K562 (cell line): Measurements from ENCODE around the gene ZNF138. TPM values are rescaled to one million over a fixed set of nuclear protein-coding genes. Genes with fewer than 3 reads are reported as not detected.

Experiments
- ATAC-seq: fragments of 200-7000 bp; cut with Tn5 transposase; 3 replicates; pipeline ENCODE4 v1.9.1; 2020; ENCODE audit warnings: moderate library complexity
- BruUV-seq: library from RNA; stranded (reverse); fragments of 400-500 nt; replicated peaks from 2 replicates; lab custom pipeline; 2021; lab: Mats Ljungman, UMichigan
- CTCF ChIA-PET: fragments of 300-600 bp; formaldehyde crosslinking; extraction: SDS; loops from one replicate; lab custom pipeline; 2021; ENCODE audit warnings: low intra/inter-chr PET ratio; lab: Yijun Ruan, JAX
- POLR2A ChIA-PET: fragments of 300-600, 350-650 bp; sonication (Branson Sonifier 250); formaldehyde crosslinking; extraction: SDS; loops from one replicate; lab custom pipeline; 2021; ENCODE audit warnings: antibody characterized with exemption, inconsistent platforms; lab: Yijun Ruan, JAX
- DNase-seq, 4 experiments: peaks; one replicate each; pipeline versions ENCODE4 v3.0.0 to v3.0.0-alpha.2; 2011 to 2018; ENCODE audit warnings: low spot score in 3 of 4, mixed read lengths in 3 of 4; ENCODE audit errors: extremely low read depth in 1 of 4
- FAIRE-seq: peaks from 2 replicates; lab custom pipeline; 2011; peaks lifted over from hg19 to GRCh38; lab: Jason Lieb, UNC
- H2AFZ ChIP-seq: 2 replicates; pipeline ENCODE4 v1.6.0; 2011; ENCODE audit warnings: low read depth, low read length, control low read depth, inconsistent platforms
- H3K27ac ChIP-seq: fragments of 200-600 bp; 3 replicates; pipeline ENCODE4 v1.8.0; 2011; ENCODE audit warnings: low read depth, mild to moderate bottlenecking, control low read depth, inconsistent platforms, low read length, moderate library complexity, mixed read lengths; ENCODE audit errors: extremely low read depth
- H3K27me3 ChIP-seq, 2 experiments: fragments of 300-600 bp in 1 of 2; 2 replicates in 1 of 2; 3 replicates in 1 of 2; pipeline versions ENCODE4 v1.6.0 to v1.8.0; 2011; ENCODE audit warnings: inconsistent platforms in 2 of 2, low read length in 2 of 2, mild to moderate bottlenecking in 1 of 2, mixed read lengths in 1 of 2, moderate library complexity in 1 of 2; ENCODE audit not compliant: control insufficient read depth in 2 of 2, insufficient read depth in 2 of 2
- H3K36me3 ChIP-seq: fragments of 300-600 bp; 3 replicates; pipeline ENCODE4 v1.8.0; 2011; ENCODE audit warnings: mild to moderate bottlenecking, low read length, inconsistent platforms; ENCODE audit not compliant: control insufficient read depth, insufficient read depth
- H3K4me1 ChIP-seq, 2 experiments: fragments of 200-600 bp in 1 of 2; replicated peaks in 1 of 2; 2 replicates in 1 of 2; 3 replicates in 1 of 2; pipeline versions ENCODE4 v1.5.1 to v1.8.0; 2011; ENCODE audit warnings: inconsistent platforms in 2 of 2, low read length in 2 of 2, mild to moderate bottlenecking in 1 of 2, mixed read lengths in 1 of 2, moderate library complexity in 1 of 2; ENCODE audit not compliant: control insufficient read depth in 2 of 2, insufficient read depth in 2 of 2
- H3K4me2 ChIP-seq: 2 replicates; pipeline ENCODE4 v1.6.1; 2011; ENCODE audit warnings: low read length, control low read depth, inconsistent platforms, mixed read lengths; ENCODE audit not compliant: insufficient read depth
- H3K4me3 ChIP-seq: fragments of 200-600 bp; sonication (generic), shearing (Covaris generic); 2 replicates; pipeline ENCODE4 v1.5.1; 2016; ENCODE audit warnings: control low read depth, inconsistent platforms
- H3K79me2 ChIP-seq: fragments of 200-600 bp; 3 replicates; pipeline ENCODE4 v1.8.0; 2011; ENCODE audit warnings: low read length, inconsistent platforms; ENCODE audit not compliant: control insufficient read depth, insufficient read depth
- H3K9ac ChIP-seq, 2 experiments: 2 replicates each; pipeline versions ENCODE4 v1.6.0 to v1.6.1; 2011; ENCODE audit warnings: low read depth in 2 of 2, low read length in 2 of 2, control low read depth in 1 of 2, inconsistent platforms in 1 of 2, mild to moderate bottlenecking in 1 of 2, mixed read lengths in 1 of 2; ENCODE audit not compliant: insufficient read depth in 1 of 2
- H3K9me1 ChIP-seq: one replicate; pipeline ENCODE4 v1.6.0; 2011; ENCODE audit warnings: inconsistent platforms, mild to moderate bottlenecking, low read length, moderate library complexity; ENCODE audit not compliant: control insufficient read depth, insufficient read depth
- H3K9me3 ChIP-seq: replicated peaks from 2 replicates; pipeline ENCODE4 v1.5.1; 2011; ENCODE audit warnings: low read depth, low read length, inconsistent platforms; ENCODE audit not compliant: control insufficient read depth, insufficient read depth
- H4K20me1 ChIP-seq: replicated peaks from 2 replicates; pipeline ENCODE4 v1.6.1; 2011; ENCODE audit warnings: low read length, inconsistent platforms, mixed read lengths; ENCODE audit not compliant: control insufficient read depth, insufficient read depth
- CEBPB ChIP-seq: fragments of 450-650 bp; IDR thresholded peaks from 2 replicates; pipeline ENCODE4 v1.6.1; 2016; ENCODE audit warnings: missing genetic modification characterization, missing compliant biosample characterization
- ELK1 ChIP-seq: sonication (generic); formaldehyde crosslinking; IDR thresholded peaks from 2 replicates; pipeline ENCODE4 v1.8.1; 2022; ENCODE audit warnings: missing genetic modification reagents
- FOSL1 ChIP-seq: fragments of 200-800 bp; sonication (Bioruptor generic); conservative IDR thresholded peaks from 2 replicates; pipeline ENCODE4 v1.6.1; 2016; ENCODE audit warnings: missing genetic modification characterization, missing compliant biosample characterization
- IRF9 ChIP-seq: fragments of 450-650 bp; IDR thresholded peaks from 2 replicates; pipeline ENCODE4 v1.6.1; 2016; ENCODE audit warnings: missing biosample characterization, missing genetic modification characterization
- JUNB ChIP-seq: fragments of 450-650 bp; formaldehyde crosslinking; conservative IDR thresholded peaks from 2 replicates; pipeline ENCODE4 v1.4.0; 2020; ENCODE audit warnings: mild to moderate bottlenecking
- JUND ChIP-seq, 2 experiments: IDR thresholded peaks; 2 replicates in 1 of 2; 3 replicates in 1 of 2; pipeline ENCODE4 v1.6.1; 2011; ENCODE audit warnings: borderline replicate concordance in 2 of 2, low read depth in 2 of 2, low read length in 2 of 2, improper control_type of control experiment in 1 of 2, missing biosample characterization in 1 of 2, missing genetic modification characterization in 1 of 2, missing genetic modification reagents in 1 of 2
- L3MBTL2 ChIP-seq: fragments of 450-650 bp; IDR thresholded peaks from 2 replicates; pipeline ENCODE4 v1.6.1; 2016; ENCODE audit warnings: mild to moderate bottlenecking, moderate library complexity
- MTA2 ChIP-seq: fragments of 450-650 bp; IDR thresholded peaks from 2 replicates; pipeline ENCODE4 v1.6.1; 2016; ENCODE audit warnings: low read depth
- SMARCA4 ChIP-seq: fragments of 450-650 bp; IDR thresholded peaks from 2 replicates; pipeline ENCODE4 v1.6.1; 2016
- SMARCE1 ChIP-seq: fragments of 450-650 bp; IDR thresholded peaks from 2 replicates; pipeline ENCODE4 v1.7.1; 2016; ENCODE audit warnings: mild to moderate bottlenecking
- TRIM24 ChIP-seq, 2 experiments: fragments of 450-650 bp; IDR thresholded peaks; 2 replicates each; pipeline ENCODE4 v1.6.1; 2016
- WGBS: fragments of 100-300 bp; shearing (Covaris generic); methylation state at CpG from one replicate; pipeline ENCODE4 v1.1.6; 2016; ENCODE audit warnings: low coverage, mixed read lengths; ENCODE audit not compliant: insufficient coverage; ENCODE audit errors: missing lambda C conversion rate; 5-methylcytosine and 5-hydroxymethylcytosine counted together
- in situ Hi-C: fragments of 300-500 bp; cut with MboI; formaldehyde crosslinking; loops from 4 replicates; pipeline ENCODE4 v1.15.0; 2018; ENCODE audit warnings: inconsistent platforms, mixed read lengths
- intact Hi-C: fragments of 100-400 bp; cut with micrococcal nuclease; formaldehyde crosslinking; loops from 2 replicates; pipeline ENCODE4 v1.14.2; 2022
- polyA plus RNA-seq, 8 experiments: library from polyadenylated mRNA; depleted of rRNA in 4 of 8; stranded (reverse) in 5 of 8; unstranded in 3 of 8; fragments of >200 nt; fragmentation: Nextera tagmentation in 2 of 8; fragmentation: Illumina TruSeq in 1 of 8; extraction: Ambion mirVana in 2 of 8; extraction: Trizol in 1 of 8; gene quantifications; 2 replicates each; pipeline versions ENCODE4 v1.2.1 to v1.2.3, GENCODE V29; 2011 to 2014; ENCODE audit warnings: inconsistent platforms in 1 of 8, missing spikeins in 1 of 8
- total RNA-seq, 7 experiments: library from RNA; depleted of rRNA in 6 of 7; stranded (reverse); fragments of >200 nt in 6 of 7; fragmentation: Illumina TruSeq in 2 of 7; extraction: Trizol in 2 of 7; gene quantifications; 2 replicates each; pipeline versions ENCODE4 v1.2.1 to v1.2.3, GENCODE V29; 2011 to 2021; ENCODE audit warnings: low replicate concordance in 1 of 7

ZNF138 gene
- total and polyA plus RNA-seq, 9 of the 15 experiments (the other 6 are each of a cell fraction or from before 2014, with no cell fraction given): 14.6 to 34.9 (median 22.6) TPM

- DNase-seq (no peak), FAIRE-seq (no peak), ATAC-seq (peak; percentile 56)
- Histone ChIP-seq H3K36me3 (no peaks in the 10 kb centered on the region), H3K4me1 (peaks cover 0 to 3% of the 10 kb centered on the region in 2 experiments; a peak in 2 of 5 replicates), H3K79me2 (no peaks in the 10 kb centered on the region), H4K20me1 (no peaks in the 10 kb centered on the region), H3K9me3 (peaks cover 2% of the 10 kb centered on the region; the same call in 1 of the 2 replicates), H3K9ac (no peak overlapping the region), H3K9me1 (no peaks in the 10 kb centered on the region), H3K4me3 (no peak overlapping the region), H3K27me3 (no peaks in the 10 kb centered on the region), H2AFZ (peak overlapping the region; percentile 51), H3K27ac (no peak overlapping the region), H3K4me2 (no peak overlapping the region)
- ChIA-PET CTCF (no interaction called here), POLR2A (interaction anchor here (1.9 kb wide), 1 partner anchor 9 kb away, joined by 7 read pairs; no protein-coding TSS in a partner anchor)
- TF ChIP-seq JUNB (CRISPR knock-in tag) (no peak), CEBPB (tag) (peak; percentile 45; the same call in 1 of the 2 replicates), L3MBTL2 (0 out of 2 replicates have a peak, but pooled peaks have one; percentile 22)
- no TSS peak for BruUV-seq
- 76% methylated on average over 2 of the region's 2 CpGs for WGBS
- in situ Hi-C loops: no loop called here
- intact Hi-C loops: no loop called here
Measured at GRCh38 chr7:64774204-64774842, 19.9 kb upstream of the ZNF138 start.

- no peak overlapping the region; the same call in 2 of the 3 replicates for H3K27ac ChIP-seq
- H3K4me3 ChIP-seq: no peak overlapping the region
- 13% methylated on average over 3 of the region's 3 CpGs for WGBS
- BruUV-seq: no TSS peak
- ATAC-seq (peak; percentile 90), FAIRE-seq (peak; percentile 57), DNase-seq (peak in 3 of 4 experiments; percentile 11 to 69 (median 21))
- peak overlapping the region; percentile 61 for H2AFZ ChIP-seq
- peaks cover 0 to 3% of the 10 kb centered on the region in 2 experiments; a peak in 2 of 5 replicates for H3K4me1 ChIP-seq
- H3K9me3 ChIP-seq: peaks cover 2% of the 10 kb centered on the region; the same call in 1 of the 2 replicates
- H3K36me3 ChIP-seq: no peaks in the 10 kb centered on the region
- in situ Hi-C loops (no loop called here), intact Hi-C loops (no loop called here)
- ChIA-PET POLR2A (interaction anchor here (1.9 kb wide), 1 partner anchor 9 kb away, joined by 7 read pairs; no protein-coding TSS in a partner anchor), CTCF (no interaction called here)
- H3K4me2 ChIP-seq: no peak overlapping the region
- no peaks in the 10 kb centered on the region for H3K9me1 ChIP-seq
- H3K9ac ChIP-seq: no peak overlapping the region
- no peaks in the 10 kb centered on the region for H4K20me1 ChIP-seq
- no peaks in the 10 kb centered on the region for H3K27me3 ChIP-seq
- no peaks in the 10 kb centered on the region for H3K79me2 ChIP-seq
- peak; percentile 30; the same call in 1 of the 2 replicates for TF ChIP-seq SMARCE1
- TF ChIP-seq IRF9 (tag): peak; percentile 78
- no peak for TF ChIP-seq MTA2
- peak; percentile 62; the same call in 1 of the 2 replicates for TF ChIP-seq SMARCA4
- peak; percentile 90 for TF ChIP-seq FOSL1 (tag)
- TF ChIP-seq TRIM24 (IDR thresholded peaks at IDR 0.05): peak; percentile 96
- peak; percentile 73 for TF ChIP-seq JUND (IDR thresholded peaks at IDR 0.05; ENCODE audit: borderline replicate concordance, low read depth, low read length)
- 0 out of 3 replicates have a peak, but pooled peaks have one; percentile 39 for TF ChIP-seq JUND (tag; IDR thresholded peaks at IDR 0.05; ENCODE audit: borderline replicate concordance, low read depth, low read length)
- no peak for TF ChIP-seq ELK1
Measured at GRCh38 chr7:64775289-64775688, 18.9 kb upstream of the ZNF138 start.
